ENCODE measurements around the gene TRAT1. TPM values are rescaled to one million over a fixed set of nuclear protein-coding genes. Genes with fewer than 3 reads are reported as not detected.
"Not testable (repeated sequence)": the region's sequence is repeated elsewhere in the genome, so short reads cannot be mapped to it uniquely, and the experiment has no call there.

TRAT1 gene
- total RNA-seq, 1 donor from 2014 or later, result not detected

- no peak overlapping the region for H3K4me3 ChIP-seq (ENCODE audit: low read depth, low read length)
- no peak for TF ChIP-seq CTCF (conservative IDR thresholded peaks at IDR 0.05; ENCODE audit: low read depth, low read length)
- DNase-seq (ENCODE audit: low read depth), result no peak
Observed at GRCh38 chr3:108806316-108806715, 16.3 kb upstream of the TRAT1 start.

GRCh38 chr3:108818404-108818803 is 4.2 kb upstream of the TRAT1 start:
- no peak overlapping the region for H3K4me3 ChIP-seq (ENCODE audit: low read depth, low read length)
- peak; percentile 80 for TF ChIP-seq CTCF (conservative IDR thresholded peaks at IDR 0.05; ENCODE audit: low read depth, low read length)
- peak; percentile 30 for DNase-seq (ENCODE audit: low read depth)

- no peak overlapping the region for H3K4me3 ChIP-seq (ENCODE audit: low read depth, low read length)
- DNase-seq (ENCODE audit: low read depth), result no peak
- no peak for TF ChIP-seq CTCF (conservative IDR thresholded peaks at IDR 0.05; ENCODE audit: low read depth, low read length)
Observed at GRCh38 chr3:108820586-108820985, 2.0 kb upstream of the TRAT1 start.

GRCh38 chr3:108823227-108823626 is 641 bp downstream of the TRAT1 start:
- no peak for DNase-seq (ENCODE audit: low read depth)
- no peak for TF ChIP-seq CTCF (conservative IDR thresholded peaks at IDR 0.05; ENCODE audit: low read depth, low read length)
- no peak overlapping the region for H3K4me3 ChIP-seq (ENCODE audit: low read depth, low read length)

- H3K4me3 ChIP-seq (ENCODE audit: low read depth, low read length); DNase-seq (ENCODE audit: low read depth): not testable (repeated sequence)
Observed at GRCh38 chr3:108823803-108824202, 1.2 kb downstream of the TRAT1 start.

GRCh38 chr3:108826309-108827187 is 4.0 kb downstream of the TRAT1 start:
- no peak overlapping the region for H3K4me3 ChIP-seq (ENCODE audit: low read depth, low read length)
- TF ChIP-seq CTCF (conservative IDR thresholded peaks at IDR 0.05; ENCODE audit: low read depth, low read length), result no peak

GRCh38 chr3:108830381-108830780 is 7.8 kb downstream of the TRAT1 start:
- H3K4me3 ChIP-seq (ENCODE audit: low read depth, low read length), result no peak overlapping the region
- TF ChIP-seq CTCF (conservative IDR thresholded peaks at IDR 0.05; ENCODE audit: low read depth, low read length), result no peak
- no peak for DNase-seq (ENCODE audit: low read depth)

More at GRCh38 chr3:108826309-108827187, 4.0 kb downstream of the TRAT1 start:
- no peak for DNase-seq (ENCODE audit: low read depth)
